Ovary (tissue), 3 donors: ENCODE data around the gene HLTF.

Experiments used
- CTCF ChIP-seq, 3 donors: fragments of 450-650 bp in 2 of 3; fragments of 200-600 bp in 1 of 3; IDR thresholded peaks; one replicate each; pipeline versions ENCODE4 v1.5.1 to v1.8.0; 2016 to 2022; ENCODE audit warnings: antibody characterized with exemption in 3 of 3, mild to moderate bottlenecking in 1 of 3
- POLR2A ChIP-seq: fragments of 450-650 bp; IDR thresholded peaks from one replicate; pipeline ENCODE4 v1.6.1; 2017; ENCODE audit warnings: antibody characterized with exemption, mild to moderate bottlenecking, moderate library complexity
- donor health status: DM: no; HTN: no; CAD: no.

GRCh38 chr3:149013726-149014125 lies 72.6 kb downstream of the HLTF start:
- no peak for TF ChIP-seq CTCF (IDR thresholded peaks at IDR 0.05)
- no peak for TF ChIP-seq POLR2A
